BLaER1 (cell line): Measurements from ENCODE around the gene SEC16A.

ENCODE experiments used
- H3K27ac ChIP-seq: shearing (Covaris generic); formaldehyde crosslinking; 2 replicates; pipeline ENCODE4 v1.8.1; 2022
- H3K27me3 ChIP-seq: shearing (Covaris generic); formaldehyde crosslinking; 2 replicates; pipeline ENCODE4 v1.8.1; 2022
- H3K36me3 ChIP-seq: shearing (Covaris generic); formaldehyde crosslinking; 2 replicates; pipeline ENCODE4 v1.8.1; 2022
- H3K4me1 ChIP-seq: shearing (Covaris generic); formaldehyde crosslinking; 2 replicates; pipeline ENCODE4 v1.8.1; 2022
- H3K4me2 ChIP-seq: shearing (Covaris generic); formaldehyde crosslinking; 2 replicates; pipeline ENCODE4 v1.8.1; 2022
- H3K4me3 ChIP-seq: shearing (Covaris generic); formaldehyde crosslinking; 2 replicates; pipeline ENCODE4 v1.8.1; 2022
- H3K9ac ChIP-seq: shearing (Covaris generic); formaldehyde crosslinking; 2 replicates; pipeline ENCODE4 v1.8.1; 2022
- H3K9me3 ChIP-seq: shearing (Covaris generic); formaldehyde crosslinking; 2 replicates; pipeline ENCODE4 v1.8.1; 2022
- H4K20me1 ChIP-seq: shearing (Covaris generic); formaldehyde crosslinking; 2 replicates; pipeline ENCODE4 v1.8.1; 2022
- Cebpa-rat ChIP-seq: shearing (Covaris generic); IDR thresholded peaks from 2 replicates; pipeline ENCODE4 v1.8.1; 2022

Gene SEC16A, protein sequence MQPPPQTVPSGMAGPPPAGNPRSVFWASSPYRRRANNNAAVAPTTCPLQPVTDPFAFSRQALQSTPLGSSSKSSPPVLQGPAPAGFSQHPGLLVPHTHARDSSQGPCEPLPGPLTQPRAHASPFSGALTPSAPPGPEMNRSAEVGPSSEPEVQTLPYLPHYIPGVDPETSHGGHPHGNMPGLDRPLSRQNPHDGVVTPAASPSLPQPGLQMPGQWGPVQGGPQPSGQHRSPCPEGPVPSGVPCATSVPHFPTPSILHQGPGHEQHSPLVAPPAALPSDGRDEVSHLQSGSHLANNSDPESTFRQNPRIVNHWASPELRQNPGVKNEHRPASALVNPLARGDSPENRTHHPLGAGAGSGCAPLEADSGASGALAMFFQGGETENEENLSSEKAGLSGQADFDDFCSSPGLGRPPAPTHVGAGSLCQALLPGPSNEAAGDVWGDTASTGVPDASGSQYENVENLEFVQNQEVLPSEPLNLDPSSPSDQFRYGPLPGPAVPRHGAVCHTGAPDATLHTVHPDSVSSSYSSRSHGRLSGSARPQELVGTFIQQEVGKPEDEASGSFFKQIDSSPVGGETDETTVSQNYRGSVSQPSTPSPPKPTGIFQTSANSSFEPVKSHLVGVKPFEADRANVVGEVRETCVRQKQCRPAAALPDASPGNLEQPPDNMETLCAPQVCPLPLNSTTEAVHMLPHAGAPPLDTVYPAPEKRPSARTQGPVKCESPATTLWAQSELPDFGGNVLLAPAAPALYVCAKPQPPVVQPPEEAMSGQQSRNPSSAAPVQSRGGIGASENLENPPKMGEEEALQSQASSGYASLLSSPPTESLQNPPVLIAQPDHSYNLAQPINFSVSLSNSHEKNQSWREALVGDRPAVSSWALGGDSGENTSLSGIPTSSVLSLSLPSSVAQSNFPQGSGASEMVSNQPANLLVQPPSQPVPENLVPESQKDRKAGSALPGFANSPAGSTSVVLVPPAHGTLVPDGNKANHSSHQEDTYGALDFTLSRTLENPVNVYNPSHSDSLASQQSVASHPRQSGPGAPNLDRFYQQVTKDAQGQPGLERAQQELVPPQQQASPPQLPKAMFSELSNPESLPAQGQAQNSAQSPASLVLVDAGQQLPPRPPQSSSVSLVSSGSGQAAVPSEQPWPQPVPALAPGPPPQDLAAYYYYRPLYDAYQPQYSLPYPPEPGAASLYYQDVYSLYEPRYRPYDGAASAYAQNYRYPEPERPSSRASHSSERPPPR (N-terminal part only)

GRCh38 chr9:136482793-136483588 is at the start of gene SEC16A:
Gene SEC16A (minus strand): TSS chr9:136483040. CDS start chr9:136477615, 5,425 bp downstream.
- peak within 1 kb of the TSS; percentile 99 for H3K27ac ChIP-seq
- no peaks in the 10 kb centered on the region for H3K27me3 ChIP-seq
- peak within 1 kb of the TSS; percentile 99 for H3K4me2 ChIP-seq
- no peaks in the 10 kb centered on the region for H3K9me3 ChIP-seq
- peaks cover 42% of the 10 kb centered on the region for H3K4me1 ChIP-seq
- H3K4me3 ChIP-seq, result peak within 1 kb of the TSS; percentile 100
- peaks cover 74% of the 10 kb centered on the region for H4K20me1 ChIP-seq
- no peak for TF ChIP-seq Cebpa-rat
- peaks cover 27% of the 10 kb centered on the region for H3K36me3 ChIP-seq
- peak within 1 kb of the TSS; percentile 100 for H3K9ac ChIP-seq

GRCh38 chr9:136531904-136532798 is 49.3 kb upstream of the SEC16A start:
- Histone ChIP-seq H3K27ac (peak overlapping the region; percentile 59; the same call in 1 of the 2 replicates), H3K27me3 (no peaks in the 10 kb centered on the region), H3K4me1 (peaks cover 93% of the 10 kb centered on the region), H3K36me3 (peaks cover 12% of the 10 kb centered on the region), H3K9me3 (no peaks in the 10 kb centered on the region), H3K4me3 (peak overlapping the region; percentile 45; the same call in 1 of the 2 replicates), H4K20me1 (peaks cover 96% of the 10 kb centered on the region), H3K9ac (peak overlapping the region; percentile 54; the same call in 1 of the 2 replicates), H3K4me2 (peak overlapping the region; percentile 96)
- TF ChIP-seq Cebpa-rat, result no peak

GRCh38 chr9:136531186-136531903 is 48.5 kb upstream of the SEC16A start:
- peaks cover 93% of the 10 kb centered on the region for H3K4me1 ChIP-seq
- H3K4me2 ChIP-seq, result peak overlapping the region; percentile 96
- H3K9ac ChIP-seq, result peak overlapping the region; percentile 67; the same call in 1 of the 2 replicates
- H3K9me3 ChIP-seq, result no peaks in the 10 kb centered on the region
- peak overlapping the region; percentile 79; the same call in 1 of the 2 replicates for H3K27ac ChIP-seq
- H3K4me3 ChIP-seq, result peak overlapping the region; percentile 45; the same call in 1 of the 2 replicates
- H3K27me3 ChIP-seq, result no peaks in the 10 kb centered on the region
- H4K20me1 ChIP-seq, result peaks cover 96% of the 10 kb centered on the region
- no peak for TF ChIP-seq Cebpa-rat
- peaks cover 4% of the 10 kb centered on the region; the same call in 1 of the 2 replicates for H3K36me3 ChIP-seq

DNA sequence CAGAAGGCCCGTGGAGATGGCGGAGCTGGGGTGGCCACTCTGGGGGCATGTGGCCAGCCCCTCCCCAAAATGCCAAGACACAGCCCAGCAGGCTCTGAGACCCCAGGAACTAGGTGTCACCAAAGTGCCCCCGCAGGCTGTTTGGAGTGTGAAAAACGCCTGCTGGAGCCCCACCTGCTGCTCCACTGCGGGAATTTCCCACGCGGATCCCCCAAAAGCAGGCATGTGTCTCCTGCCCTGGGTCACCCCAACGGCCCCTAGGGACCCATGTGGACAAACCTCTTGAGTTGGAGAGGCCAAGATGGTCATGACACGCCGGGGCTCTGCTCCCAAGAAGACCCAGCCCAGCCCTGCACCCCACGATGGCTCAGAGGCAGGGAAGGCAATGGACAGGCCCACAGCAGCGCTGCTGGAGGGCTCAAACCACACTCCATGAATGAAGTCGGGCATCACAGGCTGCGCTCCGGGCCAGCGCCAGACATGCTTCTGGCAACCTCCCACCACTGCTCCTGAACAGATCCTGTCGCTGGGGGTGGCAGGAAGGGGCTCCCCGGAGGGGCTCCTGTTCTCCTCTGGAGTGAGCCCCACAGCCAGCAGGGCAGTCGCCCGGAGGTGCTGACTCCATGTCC is 47.7 kb upstream of the SEC16A start:
- Histone ChIP-seq H3K4me1 (peaks cover 97% of the 10 kb centered on the region), H3K9ac (peak overlapping the region; percentile 67)

DNA sequence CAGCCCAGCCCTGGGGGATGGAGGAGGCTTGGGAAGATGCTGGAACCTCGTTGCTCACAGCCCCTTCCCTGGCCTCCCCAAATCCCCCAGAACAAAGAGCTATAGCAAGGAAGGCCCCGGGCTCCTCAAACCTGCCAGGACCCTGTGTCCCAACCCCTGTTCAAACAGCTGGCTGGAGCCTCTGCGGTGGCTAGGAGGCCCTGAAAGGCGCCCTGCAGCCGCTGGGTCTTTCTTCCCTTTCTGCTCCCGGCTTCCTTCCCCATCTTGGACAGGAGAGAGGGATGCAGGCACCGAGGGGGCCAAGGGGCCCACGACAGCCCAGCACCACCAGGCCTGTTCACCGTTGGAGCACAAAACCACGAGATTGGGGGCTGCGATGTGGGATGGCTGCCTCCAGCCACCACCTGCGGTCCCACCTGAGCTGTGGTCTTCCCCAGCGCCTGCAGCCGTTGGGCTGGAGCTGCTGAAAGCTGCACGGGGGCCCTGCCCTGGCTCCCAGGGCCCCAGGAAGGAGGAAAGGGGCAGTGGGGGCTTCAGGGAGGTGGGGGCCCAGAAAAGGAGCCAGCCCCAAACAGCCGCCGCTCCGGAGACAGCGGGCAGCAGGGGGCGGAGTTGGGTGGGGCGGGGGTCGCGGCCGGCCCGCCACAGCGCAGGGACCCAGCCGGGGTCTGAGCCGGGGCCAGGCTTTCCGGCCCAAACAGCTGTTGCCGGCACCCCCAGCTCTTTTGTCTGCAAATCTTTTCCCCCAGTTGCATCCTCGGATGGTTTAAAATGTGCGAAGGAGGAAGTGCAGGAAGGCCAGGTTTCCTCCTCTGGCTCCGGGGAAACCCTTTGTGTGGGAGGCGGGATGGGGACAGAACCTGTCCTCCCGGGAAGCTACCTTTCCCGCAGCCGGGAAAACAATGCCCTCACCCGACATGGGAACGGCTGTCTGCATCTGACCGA is 46.9 kb upstream of the SEC16A start:
- H3K4me2 ChIP-seq, result peak overlapping the region; percentile 96
- TF ChIP-seq Cebpa-rat, result no peak
- no peaks in the 10 kb centered on the region for H3K27me3 ChIP-seq
- no peaks in the 10 kb centered on the region for H3K9me3 ChIP-seq
- peak overlapping the region; percentile 67 for H3K9ac ChIP-seq
- H3K4me1 ChIP-seq, result peaks cover 99% of the 10 kb centered on the region
- H3K27ac ChIP-seq, result peak overlapping the region; percentile 79
- H3K36me3 ChIP-seq, result no peaks in the 10 kb centered on the region
- peak overlapping the region; percentile 55 for H3K4me3 ChIP-seq
- H4K20me1 ChIP-seq, result peaks cover 97% of the 10 kb centered on the region

More for the DNA sequence above, 47.7 kb upstream of the SEC16A start:
- Histone ChIP-seq H4K20me1 (peaks cover 96% of the 10 kb centered on the region), H3K27me3 (no peaks in the 10 kb centered on the region), H3K4me2 (peak overlapping the region; percentile 96), H3K27ac (peak overlapping the region; percentile 79), H3K4me3 (peak overlapping the region; percentile 55), H3K9me3 (no peaks in the 10 kb centered on the region), H3K36me3 (no peaks in the 10 kb centered on the region)
- no peak for TF ChIP-seq Cebpa-rat

- Histone ChIP-seq H3K36me3 (peaks cover 2% of the 10 kb centered on the region; the same call in 1 of the 2 replicates), H3K27ac (peak overlapping the region; percentile 79), H3K9ac (peak overlapping the region; percentile 67), H3K4me3 (peak overlapping the region; percentile 55; the same call in 1 of the 2 replicates), H4K20me1 (peaks cover 98% of the 10 kb centered on the region), H3K9me3 (no peaks in the 10 kb centered on the region), H3K27me3 (no peaks in the 10 kb centered on the region), H3K4me2 (peak overlapping the region; percentile 96), H3K4me1 (peaks cover 100% of the 10 kb centered on the region)
- no peak for TF ChIP-seq Cebpa-rat
Observed at GRCh38 chr9:136528716-136529341, 46.0 kb upstream of the SEC16A start.
